HepG2 (cell line): ENCODE measurements around the gene INPP5E. TPM values are rescaled to one million over a fixed set of nuclear protein-coding genes. Genes with fewer than 3 reads are reported as not detected.

Experiments
- ATF7 ChIP-seq, 2 experiments: fragments of 450-650 bp in 1 of 2; sonication (generic) in 1 of 2; formaldehyde crosslinking in 1 of 2; IDR thresholded peaks; 2 replicates each; pipeline versions ENCODE4 v1.4.0 to v1.6.1; 2016 to 2020; ENCODE audit warnings: antibody characterized with exemption in 1 of 2, mild to moderate bottlenecking in 1 of 2, missing genetic modification reagents in 1 of 2
- ERF ChIP-seq: IDR thresholded peaks from 2 replicates; pipeline ENCODE4 v1.6.1; 2018; ENCODE audit warnings: missing biosample characterization, missing genetic modification reagents
- FOSL1 ChIP-seq: sonication (generic); formaldehyde crosslinking; IDR thresholded peaks from 2 replicates; pipeline ENCODE4 v1.9.0; 2021; ENCODE audit warnings: missing genetic modification reagents, borderline replicate concordance
- ISX ChIP-seq: sonication (generic); formaldehyde crosslinking; conservative IDR thresholded peaks from 2 replicates; pipeline ENCODE4 v1.5.0; 2020; ENCODE audit warnings: missing genetic modification reagents
- SAFB2 ChIP-seq: sonication (generic); formaldehyde crosslinking; IDR thresholded peaks from 2 replicates; pipeline ENCODE4 v1.5.1; 2020; ENCODE audit warnings: missing genetic modification reagents, low read depth, mild to moderate bottlenecking, borderline replicate concordance
- WIZ ChIP-seq: sonication (generic); formaldehyde crosslinking; IDR thresholded peaks from 2 replicates; pipeline ENCODE4 v1.5.1; 2020; ENCODE audit warnings: mild to moderate bottlenecking, missing genetic modification reagents
- ZNF430 ChIP-seq: sonication (generic); formaldehyde crosslinking; IDR thresholded peaks from 2 replicates; pipeline ENCODE4 v1.9.0; 2021; ENCODE audit warnings: mild to moderate bottlenecking, missing genetic modification reagents
- polyA plus RNA-seq, 8 experiments: library from polyadenylated mRNA; depleted of rRNA in 3 of 8; stranded (reverse) in 7 of 8; unstranded in 1 of 8; fragments of >200 nt; fragmentation: Illumina TruSeq in 4 of 8; extraction: Trizol in 4 of 8; gene quantifications; 2 replicates each; pipeline versions ENCODE4 v1.2.1 to v1.2.3, GENCODE V29; 2011 to 2016; ENCODE audit warnings: low read depth in 4 of 8, missing spikeins in 1 of 8, mixed read lengths in 1 of 8; ENCODE audit not compliant: insufficient read depth in 1 of 8
- total RNA-seq, 5 experiments: library from RNA; depleted of rRNA; stranded (reverse); fragments of >200 nt; fragmentation: Illumina TruSeq; extraction: Trizol; gene quantifications; 2 replicates each; pipeline ENCODE4 v1.2.3, GENCODE V29; 2016; ENCODE audit warnings: low read depth in 1 of 5
- TF ChIP-seq, protein P1 (sequence below), 2 experiments: sonication (generic) in 1 of 2; formaldehyde crosslinking in 1 of 2; IDR thresholded peaks; 2 replicates each; pipeline versions ENCODE4 v1.6.1 to v1.9.0; 2014 to 2022; ENCODE audit warnings: antibody characterized with exemption in 1 of 2, borderline replicate concordance in 1 of 2, inconsistent platforms in 1 of 2, low read depth in 1 of 2, missing genetic modification reagents in 1 of 2
- TF ChIP-seq, protein P2 (sequence below): sonication (generic); formaldehyde crosslinking; IDR thresholded peaks from 2 replicates; pipeline ENCODE4 v1.5.1; 2020; ENCODE audit warnings: mild to moderate bottlenecking, missing genetic modification reagents, moderate library complexity
- TF ChIP-seq, protein P3 (sequence below): sonication (generic); formaldehyde crosslinking; conservative IDR thresholded peaks from 2 replicates; pipeline ENCODE4 v1.4.0; 2020; ENCODE audit warnings: mild to moderate bottlenecking, missing genetic modification reagents, moderate library complexity
- TF ChIP-seq, protein P4 (sequence below), 2 experiments: fragments of 450-650 bp in 1 of 2; sonication (generic) in 1 of 2; formaldehyde crosslinking; IDR thresholded peaks; 2 replicates each; pipeline versions ENCODE4 v1.5.0 to v1.8.0; 2020 to 2022; ENCODE audit warnings: mild to moderate bottlenecking in 1 of 2, missing genetic modification reagents in 1 of 2
- TF ChIP-seq, protein P5 (sequence below): sonication (generic); formaldehyde crosslinking; conservative IDR thresholded peaks from 2 replicates; pipeline ENCODE4 v1.4.0; 2020; ENCODE audit warnings: missing genetic modification reagents

The INPP5E gene
- total and polyA plus RNA-seq, 2 of the 13 experiments (the other 11 are each of a cell fraction or from before 2014, with no cell fraction given), result 5.5 TPM

DNA sequence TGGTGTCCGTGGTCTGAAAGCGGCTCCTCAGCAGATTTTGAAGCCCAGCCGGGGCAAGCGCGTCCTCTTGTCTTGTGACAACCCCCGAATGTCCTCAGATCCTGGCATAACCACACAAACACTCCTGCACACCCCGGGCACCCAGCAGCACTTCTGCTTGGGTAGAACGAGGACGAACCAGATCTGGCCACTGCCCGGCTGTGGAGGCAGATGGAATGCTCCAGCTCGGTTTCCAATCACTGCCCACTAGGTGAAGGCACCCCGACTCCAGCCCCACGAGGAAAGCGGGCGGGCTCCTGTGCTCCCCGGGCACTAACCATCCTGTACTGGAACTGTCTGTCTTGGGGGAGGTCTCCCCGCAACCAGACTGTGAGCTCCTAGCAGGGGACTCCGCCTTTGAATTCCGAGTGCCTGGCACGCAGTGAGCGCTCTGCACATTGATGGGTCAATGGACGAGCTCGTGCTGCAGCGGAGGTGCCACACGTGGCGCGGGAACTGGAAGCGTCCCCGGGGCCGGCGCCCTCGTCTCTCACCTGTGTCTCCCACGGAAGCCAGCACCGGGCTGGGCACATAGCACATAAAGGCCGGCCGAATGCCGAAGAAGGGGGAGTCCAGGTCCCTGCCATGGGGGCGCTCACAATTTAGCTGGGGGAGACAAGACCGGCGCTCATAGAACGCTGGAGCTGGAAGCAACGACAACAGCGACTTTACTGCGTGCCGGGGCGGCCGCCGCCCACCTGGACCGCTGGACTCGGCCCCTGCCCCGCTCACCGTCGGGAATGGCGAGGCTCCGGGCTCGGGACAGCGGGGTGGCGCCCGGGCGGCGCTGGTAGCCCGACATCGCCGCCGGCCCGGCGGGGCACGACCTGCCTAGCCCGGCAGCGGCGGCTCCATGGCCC, 29.8 kb downstream of the INPP5E start (continued):
- TF ChIP-seq, protein P1, sequence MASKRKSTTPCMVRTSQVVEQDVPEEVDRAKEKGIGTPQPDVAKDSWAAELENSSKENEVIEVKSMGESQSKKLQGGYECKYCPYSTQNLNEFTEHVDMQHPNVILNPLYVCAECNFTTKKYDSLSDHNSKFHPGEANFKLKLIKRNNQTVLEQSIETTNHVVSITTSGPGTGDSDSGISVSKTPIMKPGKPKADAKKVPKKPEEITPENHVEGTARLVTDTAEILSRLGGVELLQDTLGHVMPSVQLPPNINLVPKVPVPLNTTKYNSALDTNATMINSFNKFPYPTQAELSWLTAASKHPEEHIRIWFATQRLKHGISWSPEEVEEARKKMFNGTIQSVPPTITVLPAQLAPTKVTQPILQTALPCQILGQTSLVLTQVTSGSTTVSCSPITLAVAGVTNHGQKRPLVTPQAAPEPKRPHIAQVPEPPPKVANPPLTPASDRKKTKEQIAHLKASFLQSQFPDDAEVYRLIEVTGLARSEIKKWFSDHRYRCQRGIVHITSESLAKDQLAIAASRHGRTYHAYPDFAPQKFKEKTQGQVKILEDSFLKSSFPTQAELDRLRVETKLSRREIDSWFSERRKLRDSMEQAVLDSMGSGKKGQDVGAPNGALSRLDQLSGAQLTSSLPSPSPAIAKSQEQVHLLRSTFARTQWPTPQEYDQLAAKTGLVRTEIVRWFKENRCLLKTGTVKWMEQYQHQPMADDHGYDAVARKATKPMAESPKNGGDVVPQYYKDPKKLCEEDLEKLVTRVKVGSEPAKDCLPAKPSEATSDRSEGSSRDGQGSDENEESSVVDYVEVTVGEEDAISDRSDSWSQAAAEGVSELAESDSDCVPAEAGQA (IDR thresholded peaks at IDR 0.05; ENCODE audit: low read depth), result no peak
- TF ChIP-seq, protein P1 (CRISPR knock-in tag; IDR thresholded peaks at IDR 0.05; ENCODE audit: borderline replicate concordance), result peak; percentile 81; the same call in 1 of the 2 replicates
- TF ChIP-seq, protein P2, sequence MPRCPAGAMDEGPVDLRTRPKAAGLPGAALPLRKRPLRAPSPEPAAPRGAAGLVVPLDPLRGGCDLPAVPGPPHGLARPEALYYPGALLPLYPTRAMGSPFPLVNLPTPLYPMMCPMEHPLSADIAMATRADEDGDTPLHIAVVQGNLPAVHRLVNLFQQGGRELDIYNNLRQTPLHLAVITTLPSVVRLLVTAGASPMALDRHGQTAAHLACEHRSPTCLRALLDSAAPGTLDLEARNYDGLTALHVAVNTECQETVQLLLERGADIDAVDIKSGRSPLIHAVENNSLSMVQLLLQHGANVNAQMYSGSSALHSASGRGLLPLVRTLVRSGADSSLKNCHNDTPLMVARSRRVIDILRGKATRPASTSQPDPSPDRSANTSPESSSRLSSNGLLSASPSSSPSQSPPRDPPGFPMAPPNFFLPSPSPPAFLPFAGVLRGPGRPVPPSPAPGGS (CRISPR knock-in tag), result peak; percentile 48; the same call in 1 of the 2 replicates
- TF ChIP-seq FOSL1 (CRISPR knock-in tag), result no peak
- TF ChIP-seq, protein P3, sequence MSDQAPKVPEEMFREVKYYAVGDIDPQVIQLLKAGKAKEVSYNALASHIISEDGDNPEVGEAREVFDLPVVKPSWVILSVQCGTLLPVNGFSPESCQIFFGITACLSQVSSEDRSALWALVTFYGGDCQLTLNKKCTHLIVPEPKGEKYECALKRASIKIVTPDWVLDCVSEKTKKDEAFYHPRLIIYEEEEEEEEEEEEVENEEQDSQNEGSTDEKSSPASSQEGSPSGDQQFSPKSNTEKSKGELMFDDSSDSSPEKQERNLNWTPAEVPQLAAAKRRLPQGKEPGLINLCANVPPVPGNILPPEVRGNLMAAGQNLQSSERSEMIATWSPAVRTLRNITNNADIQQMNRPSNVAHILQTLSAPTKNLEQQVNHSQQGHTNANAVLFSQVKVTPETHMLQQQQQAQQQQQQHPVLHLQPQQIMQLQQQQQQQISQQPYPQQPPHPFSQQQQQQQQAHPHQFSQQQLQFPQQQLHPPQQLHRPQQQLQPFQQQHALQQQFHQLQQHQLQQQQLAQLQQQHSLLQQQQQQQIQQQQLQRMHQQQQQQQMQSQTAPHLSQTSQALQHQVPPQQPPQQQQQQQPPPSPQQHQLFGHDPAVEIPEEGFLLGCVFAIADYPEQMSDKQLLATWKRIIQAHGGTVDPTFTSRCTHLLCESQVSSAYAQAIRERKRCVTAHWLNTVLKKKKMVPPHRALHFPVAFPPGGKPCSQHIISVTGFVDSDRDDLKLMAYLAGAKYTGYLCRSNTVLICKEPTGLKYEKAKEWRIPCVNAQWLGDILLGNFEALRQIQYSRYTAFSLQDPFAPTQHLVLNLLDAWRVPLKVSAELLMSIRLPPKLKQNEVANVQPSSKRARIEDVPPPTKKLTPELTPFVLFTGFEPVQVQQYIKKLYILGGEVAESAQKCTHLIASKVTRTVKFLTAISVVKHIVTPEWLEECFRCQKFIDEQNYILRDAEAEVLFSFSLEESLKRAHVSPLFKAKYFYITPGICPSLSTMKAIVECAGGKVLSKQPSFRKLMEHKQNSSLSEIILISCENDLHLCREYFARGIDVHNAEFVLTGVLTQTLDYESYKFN, result no peak
- TF ChIP-seq ZNF430 (CRISPR knock-in tag), result no peak
- no peak for TF ChIP-seq SAFB2 (CRISPR knock-in tag)
- no peak for TF ChIP-seq ERF
- no peak for TF ChIP-seq ATF7 (IDR thresholded peaks at IDR 0.05)
- peak; percentile 33; the same call in 1 of the 2 replicates for TF ChIP-seq ATF7 (CRISPR knock-in tag; IDR thresholded peaks at IDR 0.05)
- no peak for TF ChIP-seq WIZ (CRISPR knock-in tag)
- TF ChIP-seq ISX (CRISPR knock-in tag), result peak; percentile 28; the same call in 1 of the 2 replicates
- TF ChIP-seq, protein P4, sequence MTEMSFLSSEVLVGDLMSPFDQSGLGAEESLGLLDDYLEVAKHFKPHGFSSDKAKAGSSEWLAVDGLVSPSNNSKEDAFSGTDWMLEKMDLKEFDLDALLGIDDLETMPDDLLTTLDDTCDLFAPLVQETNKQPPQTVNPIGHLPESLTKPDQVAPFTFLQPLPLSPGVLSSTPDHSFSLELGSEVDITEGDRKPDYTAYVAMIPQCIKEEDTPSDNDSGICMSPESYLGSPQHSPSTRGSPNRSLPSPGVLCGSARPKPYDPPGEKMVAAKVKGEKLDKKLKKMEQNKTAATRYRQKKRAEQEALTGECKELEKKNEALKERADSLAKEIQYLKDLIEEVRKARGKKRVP (CRISPR knock-in tag; IDR thresholded peaks at IDR 0.05), result no peak; a peak in 1 of 4 replicates
- TF ChIP-seq, protein P5, sequence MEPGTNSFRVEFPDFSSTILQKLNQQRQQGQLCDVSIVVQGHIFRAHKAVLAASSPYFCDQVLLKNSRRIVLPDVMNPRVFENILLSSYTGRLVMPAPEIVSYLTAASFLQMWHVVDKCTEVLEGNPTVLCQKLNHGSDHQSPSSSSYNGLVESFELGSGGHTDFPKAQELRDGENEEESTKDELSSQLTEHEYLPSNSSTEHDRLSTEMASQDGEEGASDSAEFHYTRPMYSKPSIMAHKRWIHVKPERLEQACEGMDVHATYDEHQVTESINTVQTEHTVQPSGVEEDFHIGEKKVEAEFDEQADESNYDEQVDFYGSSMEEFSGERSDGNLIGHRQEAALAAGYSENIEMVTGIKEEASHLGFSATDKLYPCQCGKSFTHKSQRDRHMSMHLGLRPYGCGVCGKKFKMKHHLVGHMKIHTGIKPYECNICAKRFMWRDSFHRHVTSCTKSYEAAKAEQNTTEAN, result peak; percentile 91
